H1 (cell line): ENCODE data around the gene MYORG. TPM values are rescaled to one million over a fixed set of nuclear protein-coding genes. Genes with fewer than 3 reads are reported as not detected.
A peak's percentile ranks its signal among the peaks of the same experiment; 100 is the strongest.

Source experiments
- CTCF ChIA-PET: fragments of 300-600 bp; sonication (Branson Sonifier 250); formaldehyde crosslinking; loops from one replicate; lab custom pipeline; 2021; ENCODE audit not compliant: partially characterized antibody; lab: Charles Lee
- POLR2A ChIA-PET: fragments of 300-600 bp; sonication (Branson Sonifier 250); formaldehyde crosslinking; loops from one replicate; lab custom pipeline; 2021; ENCODE audit warnings: inconsistent platforms; ENCODE audit not compliant: partially characterized antibody; lab: Charles Lee
- DNase-seq, 2 experiments: peaks; one replicate each; pipeline versions ENCODE4 v3.0.0 to v3.0.0-alpha.2; 2010 to 2022; ENCODE audit warnings: low spot score in 2 of 2, low read depth in 1 of 2, mixed read lengths in 1 of 2
- FAIRE-seq: peaks from 2 replicates; lab custom pipeline; 2011; peaks lifted over from hg19 to GRCh38; lab: Jason Lieb, UNC
- H2AFZ ChIP-seq: 2 replicates; pipeline ENCODE4 v1.8.1; 2012; ENCODE audit warnings: low read length, inconsistent platforms
- H2AK5ac ChIP-seq: 2 replicates; pipeline ENCODE4 v1.6.1; 2013; ENCODE audit warnings: low read depth, low read length
- H2BK120ac ChIP-seq: replicated peaks from 2 replicates; pipeline ENCODE3; 2013; ENCODE audit warnings: low read depth, low read length, inconsistent platforms
- H2BK12ac ChIP-seq: 2 replicates; pipeline ENCODE4 v1.6.1; 2013; ENCODE audit warnings: low read depth, low read length
- H2BK15ac ChIP-seq: 2 replicates; pipeline ENCODE4 v1.6.1; 2013; ENCODE audit warnings: low read length
- H2BK20ac ChIP-seq: 2 replicates; pipeline ENCODE4 v1.6.1; 2013; ENCODE audit warnings: low read length
- H2BK5ac ChIP-seq: 2 replicates; pipeline ENCODE4 v1.6.1; 2013; ENCODE audit warnings: low read depth, low read length
- H3K14ac ChIP-seq: 2 replicates; pipeline ENCODE4 v1.6.1; 2013; ENCODE audit warnings: inconsistent platforms; ENCODE audit not compliant: insufficient read length
- H3K18ac ChIP-seq: 2 replicates; pipeline ENCODE4 v1.6.1; 2013; ENCODE audit warnings: low read length; ENCODE audit errors: extremely low read depth
- H3K23ac ChIP-seq: 2 replicates; pipeline ENCODE4 v1.6.1; 2013; ENCODE audit warnings: inconsistent platforms; ENCODE audit not compliant: insufficient read length
- H3K23me2 ChIP-seq: 2 replicates; pipeline ENCODE4 v1.6.1; 2013; ENCODE audit warnings: low read depth, low read length
- H3K27ac ChIP-seq: 2 replicates; pipeline ENCODE4 v1.6.1; 2011; ENCODE audit warnings: low read depth, low read length, inconsistent platforms
- H3K27me3 ChIP-seq, 4 experiments: replicated peaks in 1 of 4; 1 replicate in 1 of 4; 2 replicates in 3 of 4; pipeline versions ENCODE4 v1.6.1 to v1.8.1; 2011 to 2013; ENCODE audit warnings: low read length in 3 of 4, mild to moderate bottlenecking in 3 of 4, inconsistent platforms in 2 of 4, mixed read lengths in 2 of 4, moderate library complexity in 1 of 4; ENCODE audit not compliant: control insufficient read depth in 3 of 4, insufficient read depth in 3 of 4; ENCODE audit errors: extremely low read depth in 1 of 4
- H3K36me3 ChIP-seq, 4 experiments: 2 replicates each; pipeline versions ENCODE4 v1.6.1 to v1.8.1; 2011 to 2013; ENCODE audit warnings: mild to moderate bottlenecking in 4 of 4, low read length in 3 of 4, moderate library complexity in 2 of 4, control low read depth in 1 of 4, inconsistent platforms in 1 of 4; ENCODE audit not compliant: insufficient read depth in 4 of 4, control insufficient read depth in 2 of 4
- H3K4ac ChIP-seq: replicated peaks from 2 replicates; pipeline ENCODE3; 2013; ENCODE audit warnings: low read length, low read depth, mixed read lengths, inconsistent platforms; ENCODE audit not compliant: insufficient read length
- H3K4me1 ChIP-seq, 4 experiments: replicated peaks in 1 of 4; 1 replicate in 1 of 4; 2 replicates in 3 of 4; pipeline versions ENCODE4 v1.6.1 to v1.8.1; 2011 to 2013; ENCODE audit warnings: low read length in 3 of 4, inconsistent platforms in 2 of 4, mixed read lengths in 1 of 4; ENCODE audit not compliant: insufficient read depth in 4 of 4, control insufficient read depth in 3 of 4
- H3K4me2 ChIP-seq, 2 experiments: 2 replicates each; pipeline versions ENCODE4 v1.6.1 to v1.8.1; 2011 to 2013; ENCODE audit warnings: low read depth in 2 of 2, low read length in 2 of 2, control low read depth in 1 of 2, inconsistent platforms in 1 of 2, mild to moderate bottlenecking in 1 of 2; ENCODE audit not compliant: insufficient read depth in 1 of 2
- H3K4me3 ChIP-seq, 4 experiments: fragments of 200-600, 300-600 bp in 1 of 4; sonication (generic), shearing (Covaris generic), sonication (Bioruptor Twin) in 1 of 4; 2 replicates each; pipeline versions ENCODE4 v1.5.1 to v1.8.1; 2011 to 2016; ENCODE audit warnings: low read length in 4 of 4, low read depth in 3 of 4, control low read depth in 2 of 4, inconsistent platforms in 2 of 4, mild to moderate bottlenecking in 2 of 4, mixed read lengths in 1 of 4, moderate library complexity in 1 of 4; ENCODE audit not compliant: insufficient read depth in 2 of 4; ENCODE audit errors: extremely low read depth in 1 of 4
- H3K56ac ChIP-seq: replicated peaks from 2 replicates; pipeline ENCODE3; 2013; ENCODE audit warnings: low read depth, mild to moderate bottlenecking, mixed read lengths, low read length, inconsistent platforms; ENCODE audit not compliant: insufficient read length
- H3K79me1 ChIP-seq: 2 replicates; pipeline ENCODE4 v1.6.1; 2013; ENCODE audit warnings: low read depth, low read length, control low read depth
- H3K79me2 ChIP-seq, 2 experiments: 2 replicates each; pipeline versions ENCODE4 v1.6.1 to v1.8.1; 2012 to 2013; ENCODE audit warnings: low read length in 2 of 2, mild to moderate bottlenecking in 2 of 2, inconsistent platforms in 1 of 2; ENCODE audit not compliant: insufficient read depth in 2 of 2, control insufficient read depth in 1 of 2
- H3K9ac ChIP-seq, 4 experiments: replicated peaks in 1 of 4; 1 replicate in 1 of 4; 2 replicates in 3 of 4; pipeline versions ENCODE4 v1.6.1 to v1.8.1; 2011 to 2013; ENCODE audit warnings: low read depth in 3 of 4, low read length in 3 of 4, control low read depth in 2 of 4, mild to moderate bottlenecking in 2 of 4, moderate library complexity in 2 of 4, inconsistent platforms in 1 of 4; ENCODE audit errors: extremely low read depth in 1 of 4
- H3K9me3 ChIP-seq, 2 experiments: 2 replicates each; pipeline versions ENCODE4 v1.6.1 to v1.8.1; 2012 to 2013; ENCODE audit warnings: mild to moderate bottlenecking in 2 of 2, moderate library complexity in 2 of 2, control low read depth in 1 of 2, inconsistent platforms in 1 of 2, low read depth in 1 of 2, low read length in 1 of 2, mixed read lengths in 1 of 2; ENCODE audit not compliant: insufficient read depth in 2 of 2
- H4K20me1 ChIP-seq, 2 experiments: replicated peaks in 1 of 2; 2 replicates each; pipeline versions ENCODE3 to v1.8.1; 2011 to 2013; ENCODE audit warnings: inconsistent platforms in 2 of 2, low read length in 2 of 2, mild to moderate bottlenecking in 1 of 2; ENCODE audit not compliant: insufficient read depth in 2 of 2, control insufficient read depth in 1 of 2
- H4K5ac ChIP-seq: 2 replicates; pipeline ENCODE4 v1.6.1; 2013; ENCODE audit warnings: low read length, low read depth, mixed read lengths, inconsistent platforms; ENCODE audit not compliant: insufficient read length
- H4K8ac ChIP-seq: 2 replicates; pipeline ENCODE4 v1.8.0; 2013; ENCODE audit warnings: mild to moderate bottlenecking, moderate library complexity, low read length, inconsistent platforms; ENCODE audit not compliant: insufficient read depth; ENCODE audit errors: extremely low read depth
- H4K91ac ChIP-seq: replicated peaks from 2 replicates; pipeline ENCODE3; 2013; ENCODE audit warnings: low read length, mixed read lengths, inconsistent platforms; ENCODE audit not compliant: insufficient read length
- BACH1 ChIP-seq: IDR thresholded peaks from 2 replicates; pipeline ENCODE4 v1.6.1; 2012; ENCODE audit warnings: low read length, improper control_type of control experiment
- CHD2 ChIP-seq: IDR thresholded peaks from 2 replicates; pipeline ENCODE4 v1.6.1; 2012; ENCODE audit warnings: low read length, improper control_type of control experiment
- EP300 ChIP-seq, 2 experiments: IDR thresholded peaks; 1 replicate in 1 of 2; 2 replicates in 1 of 2; pipeline ENCODE4 v1.6.1; 2011 to 2012; ENCODE audit warnings: low read depth in 2 of 2, low read length in 2 of 2, mild to moderate bottlenecking in 2 of 2, borderline replicate concordance in 1 of 2, inconsistent platforms in 1 of 2, moderate library complexity in 1 of 2
- EZH2 ChIP-seq: fragments of 200-600 bp; sonication (generic); IDR thresholded peaks from 2 replicates; pipeline ENCODE4 v1.7.1; 2012; ENCODE audit warnings: low read depth, mild to moderate bottlenecking, moderate library complexity, low read length, inconsistent platforms; ENCODE audit not compliant: severe bottlenecking
- HDAC2 ChIP-seq, 2 experiments: fragments of 300-600 bp in 1 of 2; sonication (generic) in 1 of 2; IDR thresholded peaks; 2 replicates each; pipeline ENCODE4 v1.6.1; 2011 to 2012; ENCODE audit warnings: low read depth in 2 of 2, low read length in 2 of 2, mild to moderate bottlenecking in 2 of 2, moderate library complexity in 2 of 2, borderline replicate concordance in 1 of 2, inconsistent platforms in 1 of 2
- HDAC6 ChIP-seq: IDR thresholded peaks from one replicate; pipeline ENCODE4 v1.7.1; 2012; ENCODE audit warnings: low read depth, mild to moderate bottlenecking, inconsistent platforms, low read length, moderate library complexity
- KDM1A ChIP-seq: fragments of 200-600, 300-600 bp; sonication (generic); IDR thresholded peaks from 2 replicates; pipeline ENCODE4 v1.7.1; 2016; ENCODE audit warnings: mild to moderate bottlenecking, low read length, borderline replicate concordance
- NRF1 ChIP-seq: IDR thresholded peaks from 2 replicates; pipeline ENCODE4 v1.6.1; 2011; ENCODE audit warnings: mild to moderate bottlenecking, low read depth, low read length, improper control_type of control experiment
- SIX5 ChIP-seq: IDR thresholded peaks from 2 replicates; pipeline ENCODE4 v1.6.1; 2011; ENCODE audit warnings: mild to moderate bottlenecking, low read depth, low read length
- WGBS, 2 experiments: shearing (Covaris generic) in 1 of 2; methylation state at CpG; one replicate each; pipeline versions ENCODE4 v1.1.6 to v1.1.7; 2013 to 2015; ENCODE audit warnings: low lambda C conversion rate in 2 of 2, mixed read lengths in 2 of 2, inconsistent platforms in 1 of 2, low coverage in 1 of 2, missing lambda C conversion rate in 1 of 2; ENCODE audit not compliant: insufficient replicate concordance in 2 of 2, insufficient coverage in 1 of 2, insufficient read length in 1 of 2; ENCODE audit errors: extremely low coverage in 1 of 2, missing lambda C conversion rate in 1 of 2; 5-methylcytosine and 5-hydroxymethylcytosine counted together
- polyA plus RNA-seq, 7 experiments: library from polyadenylated mRNA; depleted of rRNA in 3 of 7; stranded (reverse) in 5 of 7; unstranded in 2 of 7; fragments of >200 nt in 5 of 7; fragments of 200-250 nt in 2 of 7; gene quantifications; 1 replicate in 5 of 7; 2 replicates in 1 of 7; 4 replicates in 1 of 7; pipeline versions ENCODE4 v1.2.1 to v1.2.3, GENCODE V29; 2011 to 2013; ENCODE audit warnings: missing spikeins in 2 of 7, mixed read lengths in 2 of 7
- total RNA-seq: library from RNA; stranded (reverse); fragmentation: NEBNext Ultra II Directional; extraction: Animal tissue kit (Norgen Biotek cat#: 25700); gene quantifications from 2 replicates; pipeline ENCODE4 v1.2.1, GENCODE V29; 2021
- TF ChIP-seq, protein P1 (sequence below): IDR thresholded peaks from 2 replicates; pipeline ENCODE4 v1.6.1; 2012; ENCODE audit warnings: low read length, inconsistent platforms

The MYORG gene
- total and polyA plus RNA-seq, 2 of the 8 experiments (the other 6 are each of a cell fraction or from before 2014, with no cell fraction given) = 1.2 to 5.9 TPM

DNA sequence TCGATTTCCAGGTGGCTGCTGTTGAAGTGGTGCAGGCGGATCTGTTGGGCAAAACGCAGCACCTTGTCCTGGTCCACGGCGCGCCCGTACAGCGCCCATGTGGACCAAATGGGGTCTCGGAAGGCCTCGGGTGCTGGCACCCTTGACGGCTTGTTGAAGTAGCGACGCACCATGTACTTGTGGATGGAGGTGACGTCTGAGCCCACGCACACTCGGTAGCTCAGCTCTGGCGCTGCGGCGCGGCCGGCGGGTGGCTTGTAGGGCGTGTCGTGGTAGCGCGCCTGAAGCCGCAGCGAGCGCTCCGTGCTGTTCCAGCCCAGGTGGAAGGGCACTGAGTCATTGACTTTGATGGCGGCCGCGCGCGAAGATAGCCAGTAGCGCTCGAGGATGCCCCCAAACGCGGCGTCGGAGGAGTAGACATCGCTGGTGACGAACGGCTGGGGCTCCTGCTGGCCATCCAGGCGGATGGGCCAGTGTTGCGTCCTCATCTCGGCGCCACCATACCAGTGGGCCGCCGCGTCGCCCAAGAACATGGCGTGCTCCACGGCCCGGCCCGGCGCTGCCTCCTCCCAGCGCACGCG is 4.7 kb downstream of the MYORG start:
- H4K20me1 ChIP-seq = peaks cover 0 to 4% of the 10 kb centered on the region in 2 experiments
- H2BK20ac ChIP-seq = no peak overlapping the region
- no peaks in the 10 kb centered on the region for H3K79me2 ChIP-seq
- 91% methylated on average over 44 of the region's 60 CpGs; no CpG with 5 or more reads in 1 of the 2 experiments for WGBS, 2 experiments
- ChIA-PET CTCF (interaction anchor here (0.7 to 19.4 kb wide), 5 partner anchors 9 to 118 kb away, joined by 3 to 350 read pairs (median 6); no protein-coding TSS in a partner anchor), POLR2A (interaction anchor here (1.2 kb wide), 1 partner anchor 33 kb away, joined by 3 read pairs; no protein-coding TSS in a partner anchor)
- H4K91ac ChIP-seq = no peak overlapping the region
- no peak overlapping the region for H3K56ac ChIP-seq
- H2BK15ac ChIP-seq = no peak overlapping the region
- no peak overlapping the region for H2BK12ac ChIP-seq
- peak overlapping the region; percentile 80 for H4K8ac ChIP-seq
- H3K23ac ChIP-seq = no peak overlapping the region
- H3K4me2 ChIP-seq = no peak overlapping the region
- H3K23me2 ChIP-seq = peaks cover 9% of the 10 kb centered on the region
- H3K9me3 ChIP-seq = peaks cover 0 to 6% of the 10 kb centered on the region in 2 experiments; a peak in 2 of 4 replicates
- DNase-seq (no peak), FAIRE-seq (no peak)
- no peak overlapping the region for H3K9ac ChIP-seq
- H2AFZ ChIP-seq = no peak overlapping the region
- H3K14ac ChIP-seq = no peak overlapping the region
- H3K79me1 ChIP-seq = no peaks in the 10 kb centered on the region; the same call in 1 of the 2 replicates
- H2BK5ac ChIP-seq = 0 out of 2 replicates have a peak overlapping the region, but pooled peaks have one; percentile 16
- H3K4me3 ChIP-seq = no peak overlapping the region
- peaks cover 0 to 6% (median 3%) of the 10 kb centered on the region in 4 experiments; a peak in 3 of 7 replicates for H3K27me3 ChIP-seq
- H3K4me1 ChIP-seq = peaks cover 3 to 4% (median 3%) of the 10 kb centered on the region in 4 experiments; a peak in 6 of 7 replicates
- H3K4ac ChIP-seq = no peak overlapping the region
- no peak overlapping the region for H3K18ac ChIP-seq
- H2AK5ac ChIP-seq = no peak overlapping the region
- peaks cover 0 to 9% (median 0%) of the 10 kb centered on the region in 4 experiments; a peak in 1 of 8 replicates for H3K36me3 ChIP-seq
- H2BK120ac ChIP-seq = no peak overlapping the region
- H3K27ac ChIP-seq = no peak overlapping the region
- no peak overlapping the region for H4K5ac ChIP-seq
- no peak for TF ChIP-seq SIX5
- TF ChIP-seq BACH1 = no peak
- TF ChIP-seq KDM1A = no peak
- TF ChIP-seq HDAC6 = no peak
- TF ChIP-seq EP300 (IDR thresholded peaks at IDR 0.05; ENCODE audit: borderline replicate concordance in 1 of 2, low read depth in 2 of 2, low read length in 2 of 2) = no peak
- no peak for TF ChIP-seq HDAC2 (IDR thresholded peaks at IDR 0.05; ENCODE audit: borderline replicate concordance in 1 of 2, low read depth in 2 of 2, low read length in 2 of 2)
- TF ChIP-seq EZH2 = no peak
- no peak for TF ChIP-seq NRF1
- TF ChIP-seq, protein P1, sequence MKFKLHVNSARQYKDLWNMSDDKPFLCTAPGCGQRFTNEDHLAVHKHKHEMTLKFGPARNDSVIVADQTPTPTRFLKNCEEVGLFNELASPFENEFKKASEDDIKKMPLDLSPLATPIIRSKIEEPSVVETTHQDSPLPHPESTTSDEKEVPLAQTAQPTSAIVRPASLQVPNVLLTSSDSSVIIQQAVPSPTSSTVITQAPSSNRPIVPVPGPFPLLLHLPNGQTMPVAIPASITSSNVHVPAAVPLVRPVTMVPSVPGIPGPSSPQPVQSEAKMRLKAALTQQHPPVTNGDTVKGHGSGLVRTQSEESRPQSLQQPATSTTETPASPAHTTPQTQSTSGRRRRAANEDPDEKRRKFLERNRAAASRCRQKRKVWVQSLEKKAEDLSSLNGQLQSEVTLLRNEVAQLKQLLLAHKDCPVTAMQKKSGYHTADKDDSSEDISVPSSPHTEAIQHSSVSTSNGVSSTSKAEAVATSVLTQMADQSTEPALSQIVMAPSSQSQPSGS = no peak
- no peak for TF ChIP-seq CHD2
